MCF 10A (cell line): ENCODE results near the gene SRSF2. TPM values are rescaled to one million over a fixed set of nuclear protein-coding genes. Genes with fewer than 3 reads are reported as not detected.
"Not testable (repeated sequence)": the region's sequence is repeated elsewhere in the genome, so short reads cannot be mapped to it uniquely, and the experiment has no call there.

Experiments used
- BruUV-seq: library from RNA; stranded (reverse); fragments of 400-500 nt; replicated peaks from 2 replicates; lab custom pipeline; 2021; lab: Mats Ljungman, UMichigan
- CTCF ChIA-PET: fragments of 300-600 bp; sonication (Branson Sonifier 250); formaldehyde crosslinking; extraction: SDS; loops from one replicate; lab custom pipeline; 2021; ENCODE audit warnings: antibody characterized with exemption, inconsistent platforms; lab: Yijun Ruan, JAX
- POLR2A ChIA-PET: fragments of 300-600, 350-650 bp; sonication (Branson Sonifier 250); formaldehyde crosslinking; extraction: SDS; loops from one replicate; lab custom pipeline; 2020; ENCODE audit warnings: antibody characterized with exemption, inconsistent platforms; lab: Yijun Ruan, JAX
- DNase-seq: peaks from one replicate; pipeline ENCODE4 v3.0.0-alpha.2; 2018; ENCODE audit not compliant: unreplicated experiment
- H3K27ac Mint-ChIP-seq: one replicate; pipeline ENCODE4 v1.8.0; 2022; ENCODE audit warnings: mild to moderate bottlenecking, low read depth, mixed read lengths; ENCODE audit not compliant: unreplicated experiment
- H3K27me3 Mint-ChIP-seq: one replicate; pipeline ENCODE4 v1.8.0; 2022; ENCODE audit warnings: mixed read lengths; ENCODE audit not compliant: insufficient read depth, unreplicated experiment
- H3K36me3 Mint-ChIP-seq: one replicate; pipeline ENCODE4 v1.8.0; 2022; ENCODE audit warnings: mild to moderate bottlenecking, moderate library complexity, mixed read lengths; ENCODE audit not compliant: insufficient read depth, unreplicated experiment
- H3K4me1 Mint-ChIP-seq: one replicate; pipeline ENCODE4 v1.8.0; 2022; ENCODE audit warnings: mixed read lengths; ENCODE audit not compliant: insufficient read depth, unreplicated experiment
- H3K4me3 Mint-ChIP-seq: one replicate; pipeline ENCODE4 v1.8.0; 2022; ENCODE audit warnings: mild to moderate bottlenecking, moderate library complexity, mixed read lengths; ENCODE audit not compliant: unreplicated experiment
- H3K9me3 Mint-ChIP-seq: one replicate; pipeline ENCODE4 v1.8.0; 2022; ENCODE audit warnings: mixed read lengths; ENCODE audit not compliant: unreplicated experiment
- CTCF ChIP-seq: fragments of 200-600 bp; IDR thresholded peaks from one replicate; pipeline ENCODE4 v1.8.0; 2022; ENCODE audit warnings: antibody characterized with exemption, mild to moderate bottlenecking; ENCODE audit not compliant: unreplicated experiment
- intact Hi-C: fragments of 100-400 bp; cut with micrococcal nuclease; formaldehyde crosslinking; loops from 2 replicates; pipeline ENCODE4 v1.14.1; 2022
- total RNA-seq: library from RNA; stranded (reverse); gene quantifications from 2 replicates; pipeline ENCODE4 v1.2.3, GENCODE V29; 2022

SRSF2 gene
- total RNA-seq, 1 experiment from 2014 or later: 168 TPM

GRCh38 chr17:76700270-76700616, 36.9 kb downstream of the SRSF2 start:
- no TSS peak for BruUV-seq
- Mint-ChIP-seq H3K9me3 (no peaks in the 10 kb centered on the region), H3K27me3 (no peaks in the 10 kb centered on the region), H3K36me3 (no peaks in the 10 kb centered on the region), H3K4me1 (peaks cover 10% of the 10 kb centered on the region), H3K27ac (no peak overlapping the region), H3K4me3 (no peak overlapping the region)
- DNase-seq: no peak
- intact Hi-C loops: no loop called here
- no peak for TF ChIP-seq CTCF
- ChIA-PET CTCF (no interaction called here), POLR2A (no interaction called here)

- H3K9me3 Mint-ChIP-seq, CTCF ChIA-PET, BruUV-seq, H3K4me1 Mint-ChIP-seq, H3K27ac Mint-ChIP-seq, H3K4me3 Mint-ChIP-seq, H3K27me3 Mint-ChIP-seq, H3K36me3 Mint-ChIP-seq, DNase-seq, intact Hi-C loops: not testable (repeated sequence)
- POLR2A ChIA-PET: interaction anchor here (0.7 kb wide), 1 partner anchor 27 kb away, joined by 4 read pairs; no protein-coding TSS in a partner anchor
Measured at GRCh38 chr17:76698466-76698977, 38.6 kb downstream of the SRSF2 start.

GRCh38 chr17:76697702-76698465, 39.2 kb downstream of the SRSF2 start:
- ChIA-PET CTCF (interaction anchor here (1.1 kb wide), 1 partner anchor 191 kb away, joined by 3 read pairs; no protein-coding TSS in a partner anchor), POLR2A (interaction anchor here (0.7 to 1.0 kb wide), 3 partner anchors 24 to 285 kb away, joined by 3 to 4 read pairs (median 3); no protein-coding TSS in a partner anchor)
- no peaks in the 10 kb centered on the region for H3K36me3 Mint-ChIP-seq
- DNase-seq: no peak
- no peak overlapping the region for H3K4me3 Mint-ChIP-seq
- H3K9me3 Mint-ChIP-seq: no peaks in the 10 kb centered on the region
- TF ChIP-seq CTCF: no peak
- no peaks in the 10 kb centered on the region for H3K27me3 Mint-ChIP-seq
- intact Hi-C loops: no loop called here
- no peak overlapping the region for H3K27ac Mint-ChIP-seq
- no TSS peak for BruUV-seq
- peaks cover 10% of the 10 kb centered on the region for H3K4me1 Mint-ChIP-seq

GRCh38 chr17:76696763-76697701, 40.1 kb downstream of the SRSF2 start:
- intact Hi-C loops: no loop called here
- H3K4me1 Mint-ChIP-seq: peaks cover 10% of the 10 kb centered on the region
- no peak overlapping the region for H3K27ac Mint-ChIP-seq
- no peak overlapping the region for H3K4me3 Mint-ChIP-seq
- BruUV-seq: no TSS peak
- DNase-seq: no peak
- no peaks in the 10 kb centered on the region for H3K27me3 Mint-ChIP-seq
- no peaks in the 10 kb centered on the region for H3K36me3 Mint-ChIP-seq
- POLR2A ChIA-PET: interaction anchor here (0.7 to 1.1 kb wide), 3 partner anchors 23 to 285 kb away, joined by 3 read pairs; partner anchors contain the start of gene ST6GALNAC1
- CTCF ChIA-PET: interaction anchor here (0.8 to 1.1 kb wide), 2 partner anchors 47 to 190 kb away, joined by 3 read pairs; no protein-coding TSS in a partner anchor
- TF ChIP-seq CTCF: no peak
- H3K9me3 Mint-ChIP-seq: no peaks in the 10 kb centered on the region
